ENCODE data around the gene CCDC78. TPM values are rescaled to one million over a fixed set of nuclear protein-coding genes. Genes with fewer than 3 reads are reported as not detected.

Gene CCDC78
- total and polyA plus RNA-seq, 2 of the 13 experiments (the other 11 are each of a cell fraction or from before 2014, with no cell fraction given) = 0.53 to 1.5 TPM

GRCh38 chr16:760065-760464, 33.8 kb upstream of the CCDC78 start:
- no peaks in the 10 kb centered on the region for H3K79me2 ChIP-seq (ENCODE audit: insufficient read depth, low read length)
- no peak for DNase-seq (ENCODE audit: low spot score)
- TF ChIP-seq ZNF263 (CRISPR knock-in tag; IDR thresholded peaks at IDR 0.05) (0 out of 2 replicates have a peak, but pooled peaks have one; percentile 12), ZNF282 (IDR thresholded peaks at IDR 0.05; ENCODE audit: partially characterized antibody) (no peak), PCBP1 (IDR thresholded peaks at IDR 0.05; ENCODE audit: borderline replicate concordance, low read depth, low read length) (peak; percentile 15; the same call in 1 of the 2 replicates)
- ChIA-PET CTCF (ENCODE audit: low intra/inter-chr PET ratio, low total read pairs) (no interaction called here), POLR2A (interaction anchor here (0.9 to 1.9 kb wide), 4 partner anchors 19 to 65 kb away, joined by 3 to 9 read pairs (median 4); partner anchors contain the start of genes CHTF18, CIAO3 and RPUSD1)
- H3K4me1 ChIP-seq (ENCODE audit: insufficient read depth, low read length) = peaks cover 32% of the 10 kb centered on the region
- BruUV-seq (replicated peaks) = no TSS peak
- no peak for ATAC-seq
- H3K27me3 ChIP-seq (ENCODE audit: control insufficient read depth in 1 of 2, insufficient read depth in 2 of 2, low read length in 2 of 2) = peaks cover 3 to 18% of the 10 kb centered on the region in 2 experiments; a peak in 4 of 5 replicates
- no peaks in the 10 kb centered on the region for H3K9me3 ChIP-seq (ENCODE audit: low read length)
- intact Hi-C loops (cut with micrococcal nuclease; ENCODE audit: unreplicated experiment) = no loop called here
- no peak overlapping the region for H3K4me2 ChIP-seq (ENCODE audit: low read depth, low read length)
- no peak overlapping the region for H3K9ac ChIP-seq (ENCODE audit: insufficient read depth, low read depth, low read length)
- H3K27ac ChIP-seq (ENCODE audit: extremely low read length, insufficient read depth, low read length) = no peak overlapping the region
- 58% methylated on average over 4 of the region's 15 CpGs for WGBS (ENCODE audit: low lambda C conversion rate)
- H4K20me1 ChIP-seq (ENCODE audit: insufficient read depth, low read length) = no peaks in the 10 kb centered on the region
- FAIRE-seq = no peak
- H2AFZ ChIP-seq (ENCODE audit: low read length) = no peak overlapping the region
- H3K36me3 ChIP-seq (replicated peaks in 1 of 2; ENCODE audit: control insufficient read depth in 1 of 2, insufficient read depth in 2 of 2, low read length in 2 of 2) = no peaks in the 10 kb centered on the region
- no peak overlapping the region for H3K4me3 ChIP-seq (replicated peaks in 1 of 3; ENCODE audit: insufficient read depth in 1 of 3, low read depth in 2 of 3, low read length in 3 of 3)
- in situ Hi-C loops (cut with HindIII; ENCODE audit: extremely low pct_ligation_motif_present, low pct_unique_long_range_greater_than_20kb) = no loop called here

- ChIA-PET POLR2A (interaction anchor here (1.2 kb wide), 1 partner anchor 29 kb away, joined by 4 read pairs; the partner anchor contains the start of genes CHTF18 and RPUSD1), CTCF (ENCODE audit: low intra/inter-chr PET ratio, low total read pairs) (no interaction called here)
- Histone ChIP-seq H3K4me3 (replicated peaks in 1 of 3; ENCODE audit: insufficient read depth in 1 of 3, low read depth in 2 of 3, low read length in 3 of 3) (no peak overlapping the region), H3K79me2 (ENCODE audit: insufficient read depth, low read length) (no peaks in the 10 kb centered on the region), H3K4me1 (ENCODE audit: insufficient read depth, low read length) (peaks cover 32% of the 10 kb centered on the region), H2AFZ (ENCODE audit: low read length) (no peak overlapping the region), H3K27me3 (ENCODE audit: control insufficient read depth in 1 of 2, insufficient read depth in 2 of 2, low read length in 2 of 2) (peaks cover 3 to 18% of the 10 kb centered on the region in 2 experiments; a peak in 4 of 5 replicates), H3K9me3 (ENCODE audit: low read length) (no peaks in the 10 kb centered on the region), H3K9ac (ENCODE audit: insufficient read depth, low read depth, low read length) (no peak overlapping the region), H3K27ac (ENCODE audit: extremely low read length, insufficient read depth, low read length) (no peak overlapping the region), H3K36me3 (replicated peaks in 1 of 2; ENCODE audit: control insufficient read depth in 1 of 2, insufficient read depth in 2 of 2, low read length in 2 of 2) (no peaks in the 10 kb centered on the region), H3K4me2 (ENCODE audit: low read depth, low read length) (no peak overlapping the region), H4K20me1 (ENCODE audit: insufficient read depth, low read length) (no peaks in the 10 kb centered on the region)
- in situ Hi-C loops (cut with HindIII; ENCODE audit: extremely low pct_ligation_motif_present, low pct_unique_long_range_greater_than_20kb) (no loop called here), intact Hi-C loops (cut with micrococcal nuclease; ENCODE audit: unreplicated experiment) (no loop called here)
- no peak for DNase-seq (ENCODE audit: low spot score)
- ATAC-seq = no peak
- WGBS (ENCODE audit: low lambda C conversion rate) = 61% methylated on average over 25 of the region's 34 CpGs
- BruUV-seq (replicated peaks) = no TSS peak
- TF ChIP-seq CHCHD3 (CRISPR knock-in tag; IDR thresholded peaks at IDR 0.05) = no peak
- TF ChIP-seq ATF6 (CRISPR knock-in tag; conservative IDR thresholded peaks at IDR 0.05) = no peak
- no peak for TF ChIP-seq STAT5B (CRISPR knock-in tag; IDR thresholded peaks at IDR 0.05)
- TF ChIP-seq GFI1 (CRISPR knock-in tag; IDR thresholded peaks at IDR 0.05; ENCODE audit: borderline replicate concordance) = no peak
- no peak for TF ChIP-seq ZNF180 (CRISPR knock-in tag; IDR thresholded peaks at IDR 0.05; ENCODE audit: borderline replicate concordance, low read depth)
- TF ChIP-seq ZNF230 (CRISPR knock-in tag; IDR thresholded peaks at IDR 0.05) = no peak
- FAIRE-seq = no peak
Observed at GRCh38 chr16:759110-759910, 33.1 kb upstream of the CCDC78 start.
